ENCODE data around the gene CMTM7. TPM values are rescaled to one million over a fixed set of nuclear protein-coding genes. Genes with fewer than 3 reads are reported as not detected.

The CMTM7 gene
- total and polyA plus RNA-seq, 2 of the 8 experiments (the other 6 are each of a cell fraction or from before 2014, with no cell fraction given): 33.3 to 65.8 TPM

- TF ChIP-seq CREB1 (IDR thresholded peaks at IDR 0.05) (no peak), KDM4A (IDR thresholded peaks at IDR 0.05; ENCODE audit: low read depth, low read length, severe bottlenecking) (peak; percentile 97), SIN3A (conservative IDR thresholded peaks at IDR 0.05 in 1 of 2, IDR thresholded peaks at IDR 0.05 in 1 of 2; ENCODE audit: low read depth in 1 of 2, low read length in 2 of 2) (0 out of 4 replicates have a peak, but pooled peaks of 1 of the 2 experiments have one; percentile 9)
These were observed at the start of gene CMTM7 (continued) for GRCh38 chr3:32391643-32392535.
